Astrocyte of the spinal cord (primary cell): ENCODE results near the gene CABCOCO1.

ENCODE experiments used
- DNase-seq: peaks from one replicate; pipeline ENCODE4 v3.0.0; 2011; ENCODE audit warnings: low read depth, low spot score
- H3K4me3 ChIP-seq: 2 replicates; pipeline ENCODE4 v1.5.1; 2011; ENCODE audit warnings: low read depth, mild to moderate bottlenecking, low read length, moderate library complexity
- CTCF ChIP-seq: IDR thresholded peaks from 2 replicates; pipeline ENCODE4 v1.5.1; 2012; ENCODE audit warnings: low read depth, mild to moderate bottlenecking, low read length, inconsistent platforms
- in situ Hi-C: cut with HindIII; loops from 2 replicates; pipeline ENCODE4 v1.10.0; 2017; ENCODE audit warnings: low sequenced_read_pairs

The CABCOCO1 gene

GRCh38 chr10:61810263-61810662, 147.5 kb downstream of the CABCOCO1 start:
- in situ Hi-C loops = no loop called here
- no peak overlapping the region for H3K4me3 ChIP-seq
- TF ChIP-seq CTCF = no peak
- no peak for DNase-seq

- TF ChIP-seq CTCF = no peak
- H3K4me3 ChIP-seq = no peak overlapping the region
- no peak for DNase-seq
- in situ Hi-C loops = no loop called here
Measured at GRCh38 chr10:61812052-61812721, 149.5 kb downstream of the CABCOCO1 start.

GRCh38 chr10:61812920-61813319, 150.2 kb downstream of the CABCOCO1 start:
- in situ Hi-C loops = no loop called here
- no peak for DNase-seq
- no peak for TF ChIP-seq CTCF
- no peak overlapping the region for H3K4me3 ChIP-seq

- TF ChIP-seq CTCF = no peak
- DNase-seq = no peak
- in situ Hi-C loops = no loop called here
- no peak overlapping the region for H3K4me3 ChIP-seq
Measured at GRCh38 chr10:61814160-61814559, 151.4 kb downstream of the CABCOCO1 start.

- TF ChIP-seq CTCF = no peak
- DNase-seq = peak; percentile 30
- no peak overlapping the region for H3K4me3 ChIP-seq
- in situ Hi-C loops = no loop called here
Measured at GRCh38 chr10:61815496-61815895, 152.8 kb downstream of the CABCOCO1 start.
